GM21447 (cell line): ENCODE results near the gene CYP46A1.
"Not testable (repeated sequence)": the region's sequence is repeated elsewhere in the genome, so short reads cannot be mapped to it uniquely, and the experiment has no call there.

Source experiments
- ATAC-seq: cut with Tn5 transposase; IDR thresholded peaks from one replicate; pipeline ENCODE4 v1.9.1; 2021; ENCODE audit not compliant: unreplicated experiment

Gene CYP46A1

GRCh38 chr14:99656171-99656570 is 27.9 kb upstream of the CYP46A1 start:
- ATAC-seq, result no peak

- ATAC-seq, result no peak
Measured at GRCh38 chr14:99657645-99658155, 26.4 kb upstream of the CYP46A1 start.

GRCh38 chr14:99658218-99658845 is 25.8 kb upstream of the CYP46A1 start:
- ATAC-seq, result no peak

DNA sequence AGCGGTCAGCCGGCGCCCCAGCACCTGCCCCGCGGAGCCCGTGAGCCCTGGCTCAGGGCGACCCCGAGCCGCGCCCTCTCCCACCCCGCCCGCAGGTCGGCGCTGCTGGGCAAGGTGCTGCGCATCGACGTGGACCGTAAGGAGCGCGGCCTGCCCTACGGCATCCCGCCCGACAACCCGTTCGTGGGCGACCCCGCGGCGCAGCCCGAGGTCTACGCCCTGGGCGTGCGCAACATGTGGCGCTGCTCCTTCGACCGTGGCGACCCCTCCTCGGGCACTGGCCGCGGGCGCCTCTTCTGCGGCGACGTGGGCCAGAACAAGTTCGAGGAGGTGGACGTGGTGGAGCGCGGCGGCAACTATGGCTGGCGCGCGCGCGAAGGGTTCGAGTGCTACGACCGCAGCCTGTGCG is 24.8 kb upstream of the CYP46A1 start:
- no peak for ATAC-seq

GRCh38 chr14:99660006-99660566 is 24.0 kb upstream of the CYP46A1 start:
- ATAC-seq, result no peak

GRCh38 chr14:99660794-99661193 is 23.3 kb upstream of the CYP46A1 start:
- no peak for ATAC-seq

GRCh38 chr14:99661206-99661605 is 22.9 kb upstream of the CYP46A1 start:
- not testable (repeated sequence) for ATAC-seq

GRCh38 chr14:99662846-99663245 is 21.3 kb upstream of the CYP46A1 start:
- no peak for ATAC-seq

DNA sequence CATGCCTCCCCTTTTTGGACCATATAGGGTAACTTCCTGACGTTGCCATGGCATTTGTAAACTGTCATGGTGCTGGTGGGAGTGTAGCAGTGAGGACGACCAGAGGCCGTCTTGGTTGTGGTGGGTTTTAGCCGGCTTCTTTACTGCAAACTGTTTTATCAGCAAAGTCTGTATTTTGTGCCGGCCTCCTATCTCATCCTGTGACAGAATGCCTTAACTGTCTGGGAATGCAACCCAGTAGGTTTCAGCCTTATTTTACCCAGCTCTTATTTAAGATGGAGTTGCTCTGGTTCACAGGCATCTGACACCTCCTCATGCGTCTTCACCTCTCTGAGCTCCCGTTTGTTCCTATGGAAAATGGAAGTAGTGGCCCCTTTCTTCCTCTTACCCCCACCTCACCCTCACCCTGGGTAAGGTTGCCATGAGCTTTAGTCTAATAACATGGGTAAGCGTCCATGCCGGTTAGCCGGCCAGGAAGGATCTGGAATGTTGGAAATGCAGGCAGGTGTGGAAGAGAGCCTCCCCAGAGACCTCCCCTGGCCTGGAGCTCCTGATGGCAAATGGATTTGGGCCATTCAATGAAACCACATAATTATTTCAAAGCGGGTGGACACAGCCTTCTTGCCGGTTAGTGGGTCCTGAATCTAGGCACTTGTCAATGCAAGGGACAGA is 20.6 kb upstream of the CYP46A1 start:
- ATAC-seq, result no peak

- no peak for ATAC-seq
Measured at GRCh38 chr14:99664058-99664936, 19.8 kb upstream of the CYP46A1 start.

- no peak for ATAC-seq
Measured at GRCh38 chr14:99664937-99665273, 19.2 kb upstream of the CYP46A1 start.

DNA sequence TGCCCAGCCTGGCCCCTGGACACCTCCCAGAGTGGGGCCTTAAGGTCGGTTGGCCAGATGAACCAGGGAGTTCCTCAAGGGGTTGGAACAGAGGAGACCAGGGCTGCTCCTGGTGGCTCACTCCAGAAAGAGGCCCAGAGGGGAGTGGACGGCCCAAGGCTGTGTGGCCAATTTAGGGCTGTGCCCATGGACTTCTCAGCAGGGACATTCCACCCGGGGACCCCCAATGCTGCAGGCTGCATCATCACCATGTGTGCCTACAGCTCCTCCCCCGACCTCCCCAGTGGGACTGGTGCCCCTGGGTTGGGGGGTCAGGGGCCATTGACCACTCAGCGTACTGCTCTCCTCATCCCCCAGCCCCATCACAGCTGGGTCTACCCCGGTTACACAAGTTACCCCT is 17.6 kb upstream of the CYP46A1 start:
- no peak for ATAC-seq

DNA sequence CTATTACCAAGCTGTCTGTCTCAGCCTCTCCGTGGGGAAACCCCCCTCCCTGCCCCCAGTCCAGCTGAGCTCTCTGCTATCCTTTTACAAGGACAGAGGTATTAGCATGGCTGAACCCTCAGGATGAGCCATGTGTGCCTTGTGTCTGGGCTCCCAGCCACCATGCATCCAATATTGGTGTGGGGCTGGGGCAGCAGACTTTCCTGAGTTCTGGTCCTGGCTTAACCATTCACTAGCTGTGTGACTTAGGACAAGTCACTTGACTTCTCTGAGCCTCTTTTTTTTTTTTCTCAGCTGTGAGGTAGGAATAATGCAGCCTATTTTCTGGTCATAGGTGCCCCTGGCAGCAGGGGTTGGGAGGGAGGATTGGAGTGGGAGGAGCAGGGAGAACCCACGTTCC is 17.1 kb upstream of the CYP46A1 start:
- no peak for ATAC-seq

DNA sequence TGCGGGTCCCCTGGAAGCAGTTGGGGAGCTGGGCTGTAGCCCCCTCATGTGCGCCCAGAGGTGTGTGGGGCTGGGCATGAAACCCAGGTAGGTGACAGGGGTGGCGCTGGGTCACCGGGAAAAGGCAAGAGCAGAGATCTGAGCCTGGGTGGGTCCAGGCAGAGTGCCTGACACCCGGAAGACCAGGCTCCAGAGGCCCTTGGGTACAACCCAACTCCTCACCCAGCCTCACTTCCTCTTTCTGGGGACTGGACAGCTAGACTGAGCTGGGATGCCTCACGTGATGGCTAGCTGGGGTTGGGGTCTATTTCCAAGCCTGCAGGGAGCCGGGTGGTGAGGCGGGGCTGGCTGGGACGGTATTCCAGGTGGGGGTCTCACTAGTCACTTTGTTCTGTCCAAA is 16.3 kb upstream of the CYP46A1 start:
- no peak for ATAC-seq

DNA sequence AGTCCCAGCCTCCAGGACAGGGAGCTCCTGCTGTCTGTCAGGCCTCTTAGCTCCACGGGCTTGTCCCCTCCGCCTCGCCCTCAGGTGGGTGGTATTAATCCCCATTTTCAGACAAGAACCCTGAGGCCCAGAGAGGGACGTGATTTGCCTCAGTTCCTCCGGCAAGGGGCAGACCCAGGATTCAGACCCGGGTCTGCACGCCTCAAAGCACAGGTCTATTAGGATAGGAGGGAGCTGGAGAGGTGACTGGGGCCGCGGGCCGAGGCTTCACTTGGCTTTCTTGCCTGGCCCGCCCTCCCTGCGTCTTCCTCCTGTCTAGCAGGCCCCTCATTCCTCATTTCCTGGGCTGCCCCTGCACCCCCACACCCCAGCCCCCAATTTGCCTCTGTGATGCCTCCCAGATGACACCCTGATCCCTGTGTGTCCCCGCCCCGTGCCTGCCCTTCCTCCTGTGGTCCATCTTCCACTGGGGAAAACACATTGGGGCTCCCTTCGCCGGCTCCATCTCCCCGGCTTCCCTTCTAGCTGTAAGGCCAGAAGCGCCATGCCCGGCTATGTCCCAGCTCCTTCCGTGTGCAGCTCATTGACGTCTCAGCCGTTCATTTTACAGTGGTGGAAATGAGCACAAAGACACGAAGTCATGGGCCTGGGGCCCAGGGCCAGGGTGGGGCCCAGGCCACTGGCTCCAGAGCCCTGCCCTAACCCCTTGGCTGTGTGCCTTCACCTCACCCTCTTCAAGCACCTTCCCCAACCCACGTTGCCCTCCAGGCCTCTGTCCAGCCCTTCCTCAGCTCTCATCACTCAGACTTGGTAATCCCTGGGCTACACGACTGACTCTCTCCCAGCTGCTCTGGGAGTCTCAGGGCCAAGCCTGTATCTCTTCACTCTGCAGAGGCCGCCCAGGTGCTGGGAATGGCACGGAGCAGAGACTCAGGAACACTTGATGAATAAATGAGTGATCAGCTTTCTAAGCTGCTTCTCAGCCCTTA is 15.5 kb upstream of the CYP46A1 start:
- ATAC-seq, result no peak

DNA sequence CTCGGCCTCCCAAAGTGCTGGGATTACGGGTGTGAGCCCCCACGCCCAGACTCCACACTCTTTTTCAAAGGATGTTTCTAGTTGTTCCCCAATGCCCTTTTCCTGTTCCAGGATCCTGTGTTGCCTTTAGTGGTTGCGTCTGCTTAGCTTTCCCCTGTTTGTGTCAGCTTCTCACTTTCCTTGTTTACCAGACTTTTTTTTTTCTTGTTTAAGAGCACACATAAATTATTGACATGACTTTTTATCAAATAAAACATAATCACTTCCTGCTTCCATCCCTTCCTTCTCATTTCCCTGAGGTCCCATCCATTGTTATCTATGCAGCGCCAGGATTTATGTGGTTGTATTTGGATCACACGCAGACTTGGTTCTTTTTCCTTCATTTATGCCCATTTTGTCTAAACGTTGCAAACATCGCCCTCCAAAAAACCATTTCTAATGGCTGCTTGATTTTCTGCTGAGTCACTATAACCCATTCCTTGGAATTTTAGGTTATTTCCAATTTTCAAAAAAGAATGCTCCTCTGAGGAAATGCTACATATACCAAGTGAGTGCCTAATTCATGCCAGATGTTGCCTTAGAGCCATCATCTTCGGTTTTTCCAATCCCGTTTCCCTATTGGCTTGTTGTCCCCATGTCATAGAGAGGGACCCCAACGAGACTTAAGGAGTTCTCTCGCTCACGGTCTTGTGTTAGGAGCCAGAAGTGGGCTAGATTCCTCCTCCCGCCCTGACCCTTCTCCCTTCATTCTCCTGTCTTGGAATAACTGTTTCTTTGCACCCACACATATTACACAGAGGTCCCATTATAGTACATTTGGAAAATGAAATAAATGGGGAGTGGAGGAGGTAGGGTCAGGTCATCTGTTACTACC is 13.5 kb upstream of the CYP46A1 start:
- ATAC-seq, result no peak

DNA sequence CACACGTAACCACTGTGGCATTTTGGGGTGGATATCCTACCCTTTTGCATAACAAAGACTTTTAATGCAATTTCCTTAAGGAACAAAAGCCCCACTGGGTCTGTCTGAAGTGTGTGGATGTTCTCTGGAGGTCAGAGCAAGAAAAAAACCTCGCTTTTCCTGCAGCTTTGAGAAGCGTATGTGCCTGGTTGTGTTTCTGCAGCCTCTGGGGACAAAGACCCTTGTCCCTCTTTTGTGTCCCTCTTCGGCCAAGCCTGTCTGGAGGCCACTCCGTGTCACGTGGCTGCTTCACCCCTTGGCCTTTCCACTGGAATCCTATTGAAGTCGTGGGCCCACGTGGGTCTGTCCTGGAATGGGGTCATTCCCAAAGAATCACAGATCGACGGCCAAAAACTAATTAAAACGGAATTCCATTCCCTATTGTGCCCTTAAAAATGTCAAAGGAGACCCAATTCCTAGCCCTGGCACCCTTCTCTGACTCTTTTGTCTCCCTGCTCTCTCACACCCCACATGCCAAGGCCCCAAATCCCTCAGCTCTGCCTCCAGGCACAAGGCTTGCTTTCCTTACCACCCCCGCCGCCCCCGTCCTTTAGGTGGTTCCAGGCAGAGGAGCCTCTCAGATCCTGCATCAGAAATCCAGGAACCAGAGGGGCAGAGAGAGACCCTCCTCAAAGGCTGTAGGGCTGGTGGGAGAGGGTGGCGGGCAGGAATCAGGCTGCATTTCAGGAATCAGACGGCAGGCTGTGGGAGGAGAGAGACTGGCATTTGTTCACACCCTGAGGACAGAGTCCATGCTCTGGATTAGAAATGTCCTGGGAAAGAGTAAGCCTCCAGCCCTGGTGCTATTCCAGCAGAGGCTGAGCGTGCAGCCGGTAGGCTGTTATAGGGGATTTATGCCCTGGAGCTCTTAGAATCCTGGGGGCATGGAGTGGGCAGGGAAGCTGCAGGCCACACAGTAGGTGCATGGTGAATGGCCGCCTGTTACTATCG is 12.6 kb upstream of the CYP46A1 start:
- ATAC-seq, result no peak
